Cardiac septum (tissue), 1 donor: ENCODE results near the gene SSBP3. TPM values are rescaled to one million over a fixed set of nuclear protein-coding genes. Genes with fewer than 3 reads are reported as not detected.

Experiments
- DNase-seq: peaks from one replicate; pipeline ENCODE4 v3.0.0-alpha.2; 2020; ENCODE audit warnings: low spot score
- intact Hi-C: fragments of 100-400 bp; cut with DNase I; formaldehyde crosslinking; loops from one replicate; pipeline ENCODE4 v1.14.0; 2022
- total RNA-seq: library from RNA; stranded (reverse); fragmentation: NEBNext Ultra II Directional; extraction: Animal tissue kit (Norgen Biotek cat#: 25700); gene quantifications from one replicate; pipeline ENCODE4 v1.2.1, GENCODE V29; 2021
- donor health status: DM: no; HTN: no; CAD: no.

SSBP3 gene
- total RNA-seq, 1 donor from 2014 or later: 45.4 TPM

- DNase-seq: no peak
- intact Hi-C loops: no loop called here
These were observed 103.6 kb downstream of the SSBP3 start for GRCh38 chr1:54302549-54302948.

- intact Hi-C loops: no loop called here
- DNase-seq: no peak
These were observed 104.7 kb downstream of the SSBP3 start for GRCh38 chr1:54301497-54301896.

GRCh38 chr1:54300401-54300800 lies 105.8 kb downstream of the SSBP3 start:
- no peak for DNase-seq
- intact Hi-C loops: no loop called here

- no peak for DNase-seq
- intact Hi-C loops: no loop called here
These were observed 107.2 kb downstream of the SSBP3 start for GRCh38 chr1:54299037-54299436.

GRCh38 chr1:54298284-54299033 lies 107.7 kb downstream of the SSBP3 start:
- DNase-seq: no peak
- intact Hi-C loops: no loop called here

- no peak for DNase-seq
- intact Hi-C loops: no loop called here
These were observed 108.5 kb downstream of the SSBP3 start for GRCh38 chr1:54297596-54298283.

GRCh38 chr1:54296666-54297065 lies 109.5 kb downstream of the SSBP3 start:
- no peak for DNase-seq
- intact Hi-C loops: no loop called here

GRCh38 chr1:54294887-54295286 lies 111.3 kb downstream of the SSBP3 start:
- no peak for DNase-seq
- intact Hi-C loops: no loop called here

GRCh38 chr1:54292002-54292911 lies 113.9 kb downstream of the SSBP3 start:
- DNase-seq: peak; percentile 71
- intact Hi-C loops: no loop called here

- no peak for DNase-seq
These were observed 114.8 kb downstream of the SSBP3 start for GRCh38 chr1:54291276-54292001.

GRCh38 chr1:54290506-54291184 lies 115.5 kb downstream of the SSBP3 start:
- intact Hi-C loops: no loop called here
- DNase-seq: no peak

More at GRCh38 chr1:54291276-54292001, 114.8 kb downstream of the SSBP3 start:
- intact Hi-C loops: no loop called here

GRCh38 chr1:54289712-54290233 lies 116.4 kb downstream of the SSBP3 start:
- DNase-seq: no peak
- intact Hi-C loops: loop anchor here (5.0 kb wide), 1 partner anchor 198 kb away; no protein-coding TSS in a partner anchor

- intact Hi-C loops: loop anchor here (5.0 kb wide), 1 partner anchor 199 kb away; no protein-coding TSS in a partner anchor
- no peak for DNase-seq
These were observed 118.4 kb downstream of the SSBP3 start for GRCh38 chr1:54287801-54288211.

- intact Hi-C loops: loop anchor here (5.0 kb wide), 1 partner anchor 200 kb away; no protein-coding TSS in a partner anchor
- DNase-seq: peak; percentile 83
These were observed 119.0 kb downstream of the SSBP3 start for GRCh38 chr1:54287176-54287650.

GRCh38 chr1:54285815-54286345 lies 120.3 kb downstream of the SSBP3 start:
- intact Hi-C loops: loop anchor here (5.0 kb wide), 1 partner anchor 201 kb away; no protein-coding TSS in a partner anchor
- no peak for DNase-seq

- no peak for DNase-seq
- intact Hi-C loops: loop anchor here (5.0 kb wide), 1 partner anchor 202 kb away; no protein-coding TSS in a partner anchor
These were observed 121.2 kb downstream of the SSBP3 start for GRCh38 chr1:54284781-54285529.
